ENCODE measurements around the gene OPCML.
"Not testable (repeated sequence)": the region's sequence is repeated elsewhere in the genome, so short reads cannot be mapped to it uniquely, and the experiment has no call there.

Gene OPCML

DNA sequence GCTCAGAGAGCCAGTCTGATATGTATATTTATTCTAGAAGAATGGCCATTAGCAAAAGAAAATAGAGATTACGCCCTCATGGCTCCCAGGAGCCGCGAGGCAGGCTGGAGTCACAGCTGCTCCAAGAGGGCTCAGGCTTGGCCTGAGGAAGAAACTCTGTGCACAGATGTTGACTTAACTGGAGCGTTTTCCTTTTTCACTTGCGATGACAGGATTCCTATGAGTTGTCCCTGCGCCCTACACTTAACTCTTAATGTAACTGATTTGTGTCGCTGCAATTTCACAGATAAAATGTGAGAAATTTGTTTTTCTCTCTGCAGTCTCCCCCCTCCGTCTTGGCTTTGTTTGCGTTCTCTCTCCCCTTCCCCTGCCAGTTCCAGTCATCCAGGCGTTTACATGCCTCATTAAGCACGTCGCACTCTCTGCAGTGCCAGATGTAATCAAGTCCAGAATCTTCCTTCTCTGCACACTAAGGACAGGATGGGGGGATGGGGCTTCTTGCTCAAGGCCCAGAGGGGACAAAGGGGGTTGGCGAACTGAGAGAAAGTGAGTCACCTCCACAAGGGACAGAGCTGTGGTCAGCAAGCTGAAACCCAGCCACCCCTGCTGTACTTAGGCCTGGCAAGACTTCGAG lies 1101.8 kb downstream of the OPCML start:
- DNase-seq (ENCODE audit: low read depth in 2 of 2): no peak

DNA sequence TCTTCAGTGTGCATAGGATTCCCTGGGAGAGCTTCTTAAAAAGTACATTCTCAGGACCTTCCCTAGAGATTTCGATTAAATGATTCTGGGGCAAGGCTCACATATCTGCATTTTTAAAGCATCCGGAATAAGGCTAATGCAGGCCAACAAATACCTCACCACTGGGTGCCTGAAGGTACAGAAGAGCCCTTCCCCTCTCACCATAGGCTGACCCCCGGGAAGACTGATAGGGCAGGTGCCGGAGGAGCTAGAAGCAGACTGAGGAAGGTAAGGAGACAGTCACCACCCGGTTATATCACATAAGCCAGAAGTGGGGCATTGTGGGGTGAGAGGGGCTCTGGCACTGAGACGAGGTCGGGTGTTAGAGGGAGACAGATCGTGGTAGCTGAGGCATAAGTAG lies 1102.6 kb downstream of the OPCML start:
- no peak for DNase-seq (ENCODE audit: low read depth in 2 of 2)

DNA sequence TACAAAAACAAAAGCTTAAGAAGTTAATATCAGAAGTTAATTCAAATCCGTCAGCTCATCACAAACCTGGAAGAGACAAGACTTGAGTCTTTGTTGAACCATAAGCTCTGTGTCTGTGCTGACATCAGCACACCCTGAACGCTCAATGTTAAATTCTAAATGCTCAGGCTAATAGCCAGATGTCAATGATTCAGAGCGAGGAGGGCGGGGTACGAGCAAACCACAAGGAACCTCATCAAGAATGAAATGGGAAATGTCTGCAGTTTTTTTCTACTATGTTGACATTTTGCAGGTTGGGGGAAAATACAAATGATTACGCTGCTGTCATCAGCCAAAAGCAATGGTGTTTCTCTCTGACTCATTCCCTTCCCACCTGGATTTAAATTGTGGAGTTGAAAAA lies 1104.7 kb downstream of the OPCML start:
- no peak for DNase-seq (ENCODE audit: low read depth in 2 of 2)

DNA sequence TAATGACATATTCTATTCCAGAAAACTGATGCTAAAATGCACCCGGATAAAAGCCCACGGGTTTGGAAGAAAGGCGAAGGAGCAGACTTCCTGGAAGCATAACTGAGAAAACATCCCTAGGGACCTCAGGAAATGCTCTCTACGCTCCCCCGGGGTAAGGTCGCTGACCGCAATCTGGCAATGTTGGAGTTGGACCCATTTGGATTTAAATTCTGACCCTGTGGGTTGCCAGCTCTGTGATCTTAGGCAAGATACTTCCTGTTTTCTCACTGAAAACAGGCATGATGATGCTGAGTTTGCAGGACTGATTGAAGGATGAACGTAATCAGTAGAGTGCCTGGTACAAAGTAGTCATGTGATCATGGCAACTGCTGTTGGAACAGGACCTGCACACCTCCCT lies 1107.9 kb downstream of the OPCML start:
- DNase-seq (ENCODE audit: low read depth in 2 of 2): no peak

DNA sequence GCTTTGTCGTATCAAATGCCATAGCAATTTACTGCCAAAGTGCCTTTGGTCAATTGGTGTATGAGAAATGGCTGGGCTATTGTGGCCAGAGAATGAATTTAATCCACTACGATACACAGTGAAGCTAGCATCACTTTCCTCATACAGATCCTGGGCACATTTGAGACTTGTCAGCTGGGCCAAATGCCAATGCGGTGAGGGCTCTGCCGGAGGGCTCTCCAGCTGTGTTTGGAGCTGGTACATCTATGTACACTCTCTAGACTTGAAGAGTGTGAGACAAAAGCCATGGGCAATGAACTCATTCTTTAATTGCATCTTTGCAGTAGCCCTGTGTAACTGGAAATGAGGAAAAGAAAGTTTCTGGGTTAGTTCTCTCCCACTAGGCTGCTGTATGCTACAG lies 1109.0 kb downstream of the OPCML start:
- no peak for DNase-seq (ENCODE audit: low read depth in 2 of 2)

DNA sequence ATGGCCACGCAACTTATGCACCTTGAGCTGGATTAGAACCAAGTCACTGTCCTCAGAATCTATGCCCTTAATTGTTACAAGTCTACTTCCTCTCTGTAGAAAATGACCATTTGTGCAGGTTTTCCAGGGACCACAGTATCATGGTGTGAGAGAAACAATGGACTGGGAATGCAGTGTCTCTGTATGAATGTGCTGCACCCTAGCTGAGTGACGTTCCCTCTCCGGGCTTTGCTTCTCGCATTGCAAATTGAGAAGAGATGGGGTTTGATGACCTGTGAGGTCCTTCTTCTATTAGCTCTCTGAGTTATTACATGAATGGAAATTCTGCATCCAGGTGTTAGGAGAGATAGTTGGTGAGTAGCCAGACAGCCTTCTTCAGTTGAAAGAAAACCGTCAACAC lies 1109.6 kb downstream of the OPCML start:
- no peak for DNase-seq (ENCODE audit: low read depth in 2 of 2)

DNA sequence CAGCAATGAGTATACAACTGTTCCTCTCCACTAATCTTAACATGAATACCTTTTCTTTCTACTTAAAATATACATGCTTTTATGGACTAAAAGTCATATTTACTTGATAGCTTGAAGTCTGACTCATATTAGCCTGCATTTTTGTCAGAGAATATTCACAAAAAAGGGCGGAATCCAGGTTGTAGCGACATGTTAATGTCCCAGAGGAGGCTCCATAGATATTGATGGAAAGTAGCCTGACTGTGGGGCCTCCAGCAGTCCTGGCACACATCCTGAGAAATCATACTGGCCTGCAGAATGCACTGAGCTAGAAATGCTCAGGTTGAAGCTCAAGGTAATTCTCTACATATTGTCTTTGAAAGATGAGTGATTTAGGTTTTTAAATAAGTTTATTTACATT lies 1110.7 kb downstream of the OPCML start:
- DNase-seq (ENCODE audit: low read depth in 2 of 2): no peak

DNA sequence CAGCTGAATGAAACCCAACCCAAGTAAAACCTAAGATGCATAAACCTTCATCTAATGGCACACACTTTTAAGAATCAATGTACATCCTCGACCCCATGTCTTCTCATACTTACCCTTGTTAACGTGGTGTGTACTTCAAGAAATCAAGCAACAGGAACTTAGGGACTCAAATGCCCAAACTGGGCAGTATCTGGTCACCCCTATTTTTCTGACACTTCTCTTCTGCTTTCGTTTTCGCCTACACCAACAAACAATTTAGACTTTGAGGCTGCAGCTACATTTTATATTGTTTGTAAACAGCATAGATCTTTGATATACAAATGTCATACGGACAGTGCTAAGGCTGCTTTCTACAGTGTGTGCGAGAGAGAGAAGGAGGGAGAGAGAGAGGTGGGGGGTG lies 1117.8 kb downstream of the OPCML start:
- DNase-seq (ENCODE audit: low read depth in 2 of 2): no peak

DNA sequence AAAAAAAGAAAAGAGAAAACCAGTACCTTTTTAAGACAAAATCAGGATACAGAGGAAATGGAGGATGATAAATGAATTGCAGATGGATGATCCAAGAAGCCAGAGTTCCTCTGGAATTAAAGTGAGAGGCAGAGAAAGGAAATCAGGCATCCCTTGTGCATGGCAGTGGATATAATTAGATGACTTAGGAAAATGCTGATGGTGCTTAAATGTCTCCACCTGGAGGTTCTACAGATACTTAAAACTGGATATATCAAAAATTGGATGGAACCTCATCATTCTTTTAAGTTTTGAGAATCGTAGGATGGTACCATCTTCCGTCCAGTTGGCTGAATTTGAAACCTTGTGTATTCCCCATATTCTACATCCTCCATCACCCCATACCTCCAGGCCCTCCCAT lies 1121.9 kb downstream of the OPCML start:
- DNase-seq (ENCODE audit: low read depth in 2 of 2): no peak

DNA sequence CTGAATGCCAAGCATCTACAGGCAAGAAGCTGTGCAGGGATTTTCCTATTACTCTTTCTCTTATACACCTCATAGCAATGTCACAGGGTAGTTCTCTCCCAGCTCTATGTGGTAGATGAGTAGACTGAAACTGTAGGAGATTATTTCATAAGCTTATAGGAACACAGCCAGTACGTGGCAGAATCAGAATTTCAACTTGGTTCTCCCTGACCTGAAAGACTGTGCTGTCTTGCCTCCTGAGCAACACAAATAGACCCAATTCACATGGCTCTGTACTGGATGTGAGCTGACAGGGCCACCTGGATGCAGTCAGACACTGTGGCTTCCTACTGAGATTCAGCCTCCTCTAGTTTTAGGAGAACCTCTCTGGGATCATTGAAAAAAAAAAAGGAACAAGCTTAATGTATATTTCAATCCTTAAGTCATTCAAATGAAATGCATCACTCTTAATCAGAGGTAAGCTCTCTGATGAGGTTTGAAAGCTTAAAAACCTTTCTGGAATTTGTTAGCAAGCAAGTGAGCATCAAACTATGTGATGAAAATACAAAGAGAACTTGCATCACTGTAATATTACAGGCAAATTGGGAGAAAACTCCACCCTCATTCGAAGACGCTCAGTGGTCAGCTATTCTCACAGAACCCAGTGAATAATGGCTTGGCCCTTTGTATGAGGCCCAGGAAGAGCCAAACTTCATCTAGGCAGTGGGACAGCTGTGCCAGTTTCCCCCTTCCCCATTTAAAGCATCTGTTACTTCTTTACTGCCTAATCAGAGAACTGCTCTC lies 1122.5 kb downstream of the OPCML start:
- DNase-seq (ENCODE audit: low read depth in 2 of 2): no peak

DNA sequence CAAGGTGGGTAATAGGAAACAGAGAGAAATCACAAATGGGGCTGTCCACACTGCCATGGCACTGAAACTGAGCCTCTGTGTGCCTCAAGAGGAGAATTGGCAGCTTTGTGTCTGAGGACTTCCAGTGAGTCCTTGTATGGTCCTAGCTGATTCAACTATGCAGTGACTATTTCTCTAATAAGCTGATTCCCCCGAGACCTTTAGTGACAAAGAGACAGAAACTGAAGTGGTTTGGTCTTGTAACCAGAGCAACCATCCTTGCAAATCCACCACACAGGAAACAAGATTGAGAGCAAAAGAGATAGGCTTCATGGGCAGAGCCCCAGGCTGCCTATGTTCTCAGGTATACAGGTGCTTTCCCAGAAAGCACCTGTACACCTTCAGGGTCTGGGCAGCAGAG lies 1123.4 kb downstream of the OPCML start:
- DNase-seq (ENCODE audit: low read depth in 2 of 2): no peak

DNA sequence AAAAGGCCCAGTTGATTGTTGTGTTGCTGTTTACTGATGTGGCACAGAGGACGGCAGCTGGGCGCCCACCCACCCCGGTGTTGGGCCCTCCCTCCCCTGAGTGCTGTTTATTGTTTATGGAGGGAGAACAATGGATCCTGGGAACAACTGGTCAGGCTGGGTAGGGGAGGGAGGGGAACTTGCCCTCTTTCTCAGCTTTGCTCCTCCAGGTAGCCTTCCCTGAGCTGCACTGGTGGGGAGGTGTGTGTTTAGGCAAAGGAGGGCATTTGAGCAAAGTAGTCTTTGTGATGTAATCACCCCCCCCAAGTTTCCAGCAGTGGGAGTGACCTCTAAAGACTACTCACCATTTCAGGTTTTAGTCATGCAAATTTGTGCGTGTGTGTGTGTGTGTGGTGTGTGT lies 1126.6 kb downstream of the OPCML start:
- DNase-seq (ENCODE audit: low read depth in 2 of 2): no peak

DNA sequence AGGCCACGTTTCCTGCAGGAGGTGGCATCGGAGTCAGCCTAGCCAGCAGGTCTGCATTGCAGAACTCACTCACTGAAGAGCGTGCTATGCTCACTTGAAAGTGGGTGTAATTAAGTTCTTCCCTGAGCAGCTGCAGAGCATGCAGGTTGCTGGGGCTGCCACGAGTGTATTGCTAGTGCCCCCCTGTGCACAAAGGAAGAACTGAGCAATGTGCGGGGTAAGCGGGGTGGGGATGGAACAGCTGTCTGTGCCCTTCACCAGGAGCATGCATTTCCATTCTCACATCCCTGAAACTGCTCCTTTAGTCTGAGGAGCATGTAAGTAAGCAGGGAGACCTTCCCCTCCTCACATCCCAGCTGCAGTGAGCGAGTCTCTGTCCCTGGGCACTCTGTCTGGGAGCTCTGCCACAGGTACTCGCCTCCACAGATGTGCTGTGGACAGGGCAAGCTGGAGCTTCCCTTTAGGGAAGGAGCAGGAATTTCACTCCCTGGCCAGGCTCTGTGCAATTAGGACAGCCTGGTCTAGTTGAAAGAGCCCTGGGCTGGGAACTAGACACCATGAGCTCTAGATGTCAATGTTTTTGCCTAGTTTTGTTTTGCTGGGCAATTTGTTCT lies 1130.1 kb downstream of the OPCML start:
- DNase-seq (ENCODE audit: low read depth in 2 of 2): no peak

DNA sequence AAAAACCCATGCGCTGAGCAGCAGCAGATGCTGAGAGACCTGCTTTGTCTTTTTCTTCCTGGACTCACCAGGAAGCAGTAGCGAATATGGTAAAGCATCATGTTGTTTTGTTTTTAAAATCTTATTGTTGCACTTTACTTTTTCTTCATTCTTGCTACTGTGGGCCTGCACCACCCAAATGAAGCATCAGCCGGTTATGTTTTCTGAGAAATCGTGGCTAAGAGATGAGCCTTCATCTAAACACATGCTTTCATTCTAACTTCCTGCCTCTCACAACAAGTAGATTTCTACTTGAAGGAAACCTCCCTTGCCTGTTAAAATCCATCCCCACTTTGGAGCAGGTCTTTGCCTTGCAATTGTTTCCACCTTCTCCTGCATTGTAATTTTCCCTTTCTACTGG lies 1136.0 kb downstream of the OPCML start:
- DNase-seq (ENCODE audit: low read depth in 2 of 2): no peak

DNA sequence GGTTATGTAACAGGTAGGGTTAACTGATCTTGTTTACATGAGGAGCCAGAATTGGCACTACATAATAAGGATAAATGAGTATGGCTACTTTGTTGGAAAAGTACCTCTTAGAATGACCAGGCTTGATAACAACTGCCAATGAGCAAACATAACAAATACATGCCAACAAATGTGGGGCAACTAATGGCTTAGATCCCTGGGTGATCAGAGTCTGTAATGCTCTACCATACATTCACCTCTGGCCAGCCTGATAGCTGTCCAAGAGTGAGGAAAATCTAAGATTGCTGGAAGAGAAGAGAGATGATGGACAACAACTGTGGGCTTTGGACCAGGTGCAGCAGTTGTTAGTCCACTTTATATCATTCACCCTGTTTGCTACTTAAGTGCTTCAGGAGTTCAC lies 1136.9 kb downstream of the OPCML start:
- no peak for DNase-seq (ENCODE audit: low read depth in 2 of 2)

DNA sequence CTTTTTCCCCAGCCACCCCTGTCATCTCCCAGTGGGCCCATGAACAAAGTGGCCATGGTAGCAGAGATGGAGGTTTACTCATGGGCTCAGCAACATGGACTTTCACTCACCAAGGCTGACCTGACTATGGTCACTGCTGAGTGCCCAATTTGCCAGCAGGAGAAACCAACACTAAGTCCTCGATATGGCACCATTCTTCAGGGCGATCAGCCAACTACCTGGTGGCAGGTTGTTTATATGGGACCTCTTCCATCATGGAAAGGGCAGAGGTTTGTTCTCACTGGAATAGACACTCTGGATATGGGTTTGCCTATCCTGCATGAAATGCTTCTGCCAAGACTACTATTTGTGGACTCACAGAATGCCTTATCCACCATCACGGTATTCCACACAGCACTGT lies 1152.8 kb downstream of the OPCML start:
- no peak for DNase-seq (ENCODE audit: low read depth in 2 of 2)

DNA sequence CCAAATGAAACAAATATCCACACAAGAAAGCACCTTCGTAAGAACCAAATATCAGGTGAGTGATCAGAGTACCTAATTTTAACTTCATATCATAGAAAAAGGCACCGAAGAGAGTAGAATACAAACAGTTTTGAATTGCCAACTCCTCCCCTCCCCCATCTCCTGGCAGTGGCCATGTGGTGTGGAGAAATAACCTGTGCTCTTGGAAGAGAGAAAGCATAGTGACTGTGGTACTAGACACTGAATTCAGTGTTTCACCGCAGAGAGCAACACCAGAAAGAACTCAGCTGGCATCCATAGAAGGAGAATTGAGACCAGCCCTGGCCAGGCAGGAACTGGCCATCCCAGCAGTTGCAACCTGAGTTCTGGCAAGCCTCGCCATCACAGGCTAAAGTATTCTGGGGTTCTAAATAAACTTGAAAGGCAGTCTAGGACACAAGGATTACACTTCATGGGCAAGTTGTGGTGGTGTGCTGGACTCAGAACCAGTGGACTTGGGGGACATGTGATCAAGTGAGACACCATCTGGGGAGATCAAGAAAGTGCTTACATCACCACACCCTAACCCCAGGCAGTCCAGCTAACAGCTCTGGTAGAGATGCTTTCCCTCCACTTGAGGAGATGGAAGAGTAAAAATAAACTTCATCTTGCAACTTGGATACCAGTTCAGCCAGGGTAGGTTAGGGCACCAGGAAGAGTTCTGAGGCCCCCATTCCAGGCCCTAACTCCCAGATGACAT lies 1158.7 kb downstream of the OPCML start:
- DNase-seq (ENCODE audit: low read depth in 2 of 2): no peak

DNA sequence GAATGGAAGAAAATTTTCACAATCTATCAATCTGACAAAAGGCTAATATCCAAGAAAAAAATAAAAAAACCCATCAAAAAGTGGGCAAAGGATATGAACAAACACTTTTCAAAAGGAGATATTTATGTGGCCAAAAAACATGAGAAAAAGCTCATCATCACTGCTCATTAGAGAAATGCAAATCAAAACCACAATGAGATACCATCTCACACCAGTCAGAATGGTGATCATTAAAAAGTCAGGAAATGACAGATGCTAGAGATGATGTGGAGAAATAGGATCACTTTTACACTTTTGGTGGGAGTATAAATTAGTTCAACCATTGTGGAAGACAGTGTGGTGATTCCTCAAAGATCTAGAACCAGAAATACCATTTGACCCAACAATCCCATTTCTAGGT lies 1162.2 kb downstream of the OPCML start:
- DNase-seq (ENCODE audit: low read depth in 2 of 2): not testable (repeated sequence)

DNA sequence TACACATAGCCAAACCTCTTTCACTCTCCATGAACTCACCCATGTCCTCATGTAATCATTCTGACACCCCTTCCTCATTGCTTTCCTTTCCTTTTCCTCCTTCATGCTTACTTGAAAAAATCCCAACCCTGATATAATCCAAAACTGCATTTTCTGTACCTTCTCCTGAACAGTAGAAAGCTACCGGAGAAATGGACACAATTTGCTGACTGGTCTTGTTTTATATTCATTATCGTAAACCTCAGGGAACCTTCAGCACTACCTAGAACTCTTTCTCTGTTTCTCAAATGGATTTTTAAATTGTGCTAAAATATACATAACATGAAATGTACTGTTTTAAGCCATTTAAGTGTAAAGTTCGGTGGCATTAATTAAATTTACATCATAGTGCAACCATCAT lies 1165.0 kb downstream of the OPCML start:
- no peak for DNase-seq (ENCODE audit: low read depth in 2 of 2)

DNA sequence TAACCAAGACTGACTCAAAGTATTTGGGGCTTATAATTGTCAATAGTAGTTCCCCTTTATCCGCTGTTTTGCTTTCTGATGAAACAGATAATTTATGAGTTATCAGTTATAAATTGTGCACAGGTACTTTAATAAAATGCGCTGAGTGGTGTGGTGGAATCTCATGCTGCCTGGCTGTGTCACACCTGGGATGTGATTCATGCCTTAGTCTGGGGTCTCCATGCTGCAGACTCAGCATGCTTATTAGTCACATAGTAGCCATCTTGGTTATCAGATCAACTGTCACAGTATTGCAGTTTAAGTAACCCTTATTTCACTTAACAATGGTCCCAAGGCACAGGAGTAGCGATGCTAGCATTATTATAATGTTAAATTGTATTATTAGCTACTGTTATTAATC lies 1166.7 kb downstream of the OPCML start:
- DNase-seq (ENCODE audit: low read depth in 2 of 2): no peak

Measured in stimulated activated CD4-positive, alpha-beta T cell treated with anti-CD3 and anti-CD28 coated beads, Interleukin-4, amount 100 ng/mL, for 48 hours (primary cell).